Activated CD8-positive, alpha-beta T cell treated with anti-CD3 and anti-CD28 coated beads for 36 hours (primary cell): ENCODE data around the gene EMC9. TPM values are rescaled to one million over a fixed set of nuclear protein-coding genes. Genes with fewer than 3 reads are reported as not detected.

ENCODE experiments used
- ATAC-seq: fragments of 200-7000 bp; cut with Tn5 transposase; one replicate; pipeline ENCODE4 v1.10.0; 2021; ENCODE audit warnings: mild to moderate bottlenecking, moderate library complexity
- CTCF ChIA-PET: fragments of 350-600 bp; sonication (Branson Sonifier 250); formaldehyde crosslinking; loops from one replicate; lab custom pipeline; 2021; ENCODE audit warnings: antibody characterized with exemption; lab: Charles Lee
- POLR2A ChIA-PET: fragments of 350-600 bp; sonication (Branson Sonifier 250); formaldehyde crosslinking; loops from one replicate; lab custom pipeline; 2021; ENCODE audit warnings: antibody characterized with exemption; lab: Charles Lee
- DNase-seq: peaks from one replicate; pipeline ENCODE4 v3.0.0-alpha.2; 2020
- H3K27ac Mint-ChIP-seq: one replicate; pipeline ENCODE4 v1.8.0; 2021; ENCODE audit warnings: mild to moderate bottlenecking, mixed read lengths
- H3K27me3 Mint-ChIP-seq: one replicate; pipeline ENCODE4 v1.8.0; 2021; ENCODE audit warnings: mixed read lengths
- H3K36me3 Mint-ChIP-seq: one replicate; pipeline ENCODE4 v1.8.0; 2021; ENCODE audit warnings: low read depth, mixed read lengths
- H3K4me1 Mint-ChIP-seq: one replicate; pipeline ENCODE4 v1.8.0; 2021; ENCODE audit warnings: low read depth, mixed read lengths
- H3K4me3 Mint-ChIP-seq: one replicate; pipeline ENCODE4 v1.8.0; 2021; ENCODE audit warnings: mild to moderate bottlenecking, moderate library complexity, mixed read lengths
- H3K9me3 Mint-ChIP-seq: one replicate; pipeline ENCODE4 v1.8.0; 2021; ENCODE audit warnings: mixed read lengths
- intact Hi-C: fragments of 100-400 bp; cut with micrococcal nuclease; formaldehyde crosslinking; loops from one replicate; pipeline ENCODE4 v1.10.0; 2022
- total RNA-seq, 2 experiments: library from RNA; stranded (reverse); gene quantifications; one replicate each; pipeline ENCODE4 v1.2.3, GENCODE V29; 2021
- TF ChIP-seq, protein P1 (sequence below): fragments of 200-600 bp; IDR thresholded peaks from one replicate; pipeline ENCODE4 v1.8.0; 2022; ENCODE audit warnings: antibody characterized with exemption, mild to moderate bottlenecking

Gene EMC9
- total RNA-seq, 2 experiments from 2014 or later: 39.0 to 39.9 TPM

- peaks cover 65% of the 10 kb centered on the region for H3K36me3 Mint-ChIP-seq
- H3K27me3 Mint-ChIP-seq: no peaks in the 10 kb centered on the region
- POLR2A ChIA-PET: interaction anchor here (0.8 to 10.7 kb wide), 16 partner anchors 9 to 125 kb away, joined by 3 to 178 read pairs (median 5); partner anchors contain the start of genes CHMP4A, DCAF11, IPO4 and IRF9
- H3K4me1 Mint-ChIP-seq: peaks cover 60% of the 10 kb centered on the region
- peak; percentile 43 for DNase-seq
- peak overlapping the region; percentile 98 for H3K27ac Mint-ChIP-seq
- peak overlapping the region; percentile 89 for H3K4me3 Mint-ChIP-seq
- H3K9me3 Mint-ChIP-seq: no peaks in the 10 kb centered on the region
- TF ChIP-seq, protein P1, sequence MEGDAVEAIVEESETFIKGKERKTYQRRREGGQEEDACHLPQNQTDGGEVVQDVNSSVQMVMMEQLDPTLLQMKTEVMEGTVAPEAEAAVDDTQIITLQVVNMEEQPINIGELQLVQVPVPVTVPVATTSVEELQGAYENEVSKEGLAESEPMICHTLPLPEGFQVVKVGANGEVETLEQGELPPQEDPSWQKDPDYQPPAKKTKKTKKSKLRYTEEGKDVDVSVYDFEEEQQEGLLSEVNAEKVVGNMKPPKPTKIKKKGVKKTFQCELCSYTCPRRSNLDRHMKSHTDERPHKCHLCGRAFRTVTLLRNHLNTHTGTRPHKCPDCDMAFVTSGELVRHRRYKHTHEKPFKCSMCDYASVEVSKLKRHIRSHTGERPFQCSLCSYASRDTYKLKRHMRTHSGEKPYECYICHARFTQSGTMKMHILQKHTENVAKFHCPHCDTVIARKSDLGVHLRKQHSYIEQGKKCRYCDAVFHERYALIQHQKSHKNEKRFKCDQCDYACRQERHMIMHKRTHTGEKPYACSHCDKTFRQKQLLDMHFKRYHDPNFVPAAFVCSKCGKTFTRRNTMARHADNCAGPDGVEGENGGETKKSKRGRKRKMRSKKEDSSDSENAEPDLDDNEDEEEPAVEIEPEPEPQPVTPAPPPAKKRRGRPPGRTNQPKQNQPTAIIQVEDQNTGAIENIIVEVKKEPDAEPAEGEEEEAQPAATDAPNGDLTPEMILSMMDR: no peak
- intact Hi-C loops: no loop called here
- no peak for ATAC-seq
- CTCF ChIA-PET: interaction anchor here (0.9 to 8.0 kb wide), 13 partner anchors 9 to 162 kb away, joined by 3 to 91 read pairs (median 6); partner anchors contain the start of genes CIDEB, DCAF11, IRF9 and NRL
These were observed 4.5 kb upstream of the EMC9 start for GRCh38 chr14:24145690-24146452.

GRCh38 chr14:24145219-24145618 lies 3.8 kb upstream of the EMC9 start:
- peak overlapping the region; percentile 89 for H3K4me3 Mint-ChIP-seq
- H3K4me1 Mint-ChIP-seq: peaks cover 54% of the 10 kb centered on the region
- ChIA-PET POLR2A (interaction anchor here (1.0 to 10.7 kb wide), 12 partner anchors 8 to 69 kb away, joined by 3 to 178 read pairs (median 6); partner anchors contain the start of genes CHMP4A, DCAF11, IPO4 and IRF9), CTCF (interaction anchor here (1.2 to 8.0 kb wide), 9 partner anchors 9 to 163 kb away, joined by 3 to 91 read pairs (median 9); partner anchors contain the start of genes CIDEB, IRF9 and PSME1)
- no peaks in the 10 kb centered on the region for H3K27me3 Mint-ChIP-seq
- TF ChIP-seq, protein P1: no peak
- H3K9me3 Mint-ChIP-seq: no peaks in the 10 kb centered on the region
- peaks cover 65% of the 10 kb centered on the region for H3K36me3 Mint-ChIP-seq
- H3K27ac Mint-ChIP-seq: peak overlapping the region; percentile 98
- DNase-seq (no peak), ATAC-seq (no peak)
- intact Hi-C loops: no loop called here

DNA sequence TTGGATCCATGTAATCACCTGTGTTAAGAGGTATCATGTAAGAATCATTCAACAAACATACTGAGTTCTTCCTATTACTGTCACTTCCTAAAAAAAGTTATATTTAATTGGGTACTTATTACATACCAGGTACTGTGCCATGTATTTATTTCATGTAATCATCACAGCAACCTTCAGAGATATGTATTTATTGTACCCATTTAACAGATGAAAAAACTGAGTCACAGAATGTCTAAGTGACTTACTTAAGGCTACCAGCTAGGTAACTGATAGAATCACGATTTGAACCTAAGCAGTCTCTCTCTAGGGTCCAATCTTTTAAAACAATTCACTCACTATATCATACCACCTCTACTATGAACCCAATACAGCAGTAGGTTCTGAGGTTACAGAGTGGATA lies 3.1 kb upstream of the EMC9 start:
- peaks cover 54% of the 10 kb centered on the region for H3K4me1 Mint-ChIP-seq
- no peaks in the 10 kb centered on the region for H3K9me3 Mint-ChIP-seq
- ChIA-PET CTCF (interaction anchor here (1.3 to 8.0 kb wide), 4 partner anchors 16 to 164 kb away, joined by 3 to 91 read pairs (median 8); partner anchors contain the start of genes CIDEB and IRF9), POLR2A (interaction anchor here (0.9 to 10.7 kb wide), 5 partner anchors 9 to 45 kb away, joined by 3 to 178 read pairs (median 4); partner anchors contain the start of genes DCAF11, IRF9 and NRL)
- ATAC-seq (no peak), DNase-seq (no peak)
- H3K4me3 Mint-ChIP-seq: peak overlapping the region; percentile 89
- H3K27ac Mint-ChIP-seq: peak overlapping the region; percentile 67
- peaks cover 67% of the 10 kb centered on the region for H3K36me3 Mint-ChIP-seq
- no peaks in the 10 kb centered on the region for H3K27me3 Mint-ChIP-seq
- intact Hi-C loops: no loop called here
- TF ChIP-seq, protein P1: no peak

DNA sequence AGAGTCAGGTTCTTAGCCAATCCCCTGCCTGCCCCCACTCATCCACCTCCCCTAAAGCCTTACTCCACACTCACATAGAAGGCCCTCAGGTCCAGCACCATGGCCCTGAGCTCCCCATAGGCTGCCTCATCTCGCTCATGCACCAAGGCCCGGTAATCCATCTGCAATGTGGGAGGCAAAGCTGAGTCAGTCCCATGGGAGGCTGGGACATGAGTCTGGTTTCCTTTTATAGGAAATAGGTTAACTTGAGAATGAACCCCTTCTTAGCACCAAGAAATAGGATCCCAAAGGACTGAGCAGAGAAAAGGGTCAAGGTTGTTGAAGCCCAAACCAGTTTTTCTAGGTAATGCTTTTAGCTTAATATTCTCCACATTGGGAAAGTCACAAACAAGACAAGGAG lies 2.1 kb upstream of the EMC9 start:
- POLR2A ChIA-PET: interaction anchor here (0.8 to 10.7 kb wide), 7 partner anchors 10 to 70 kb away, joined by 3 to 178 read pairs (median 4); partner anchors contain the start of genes CHMP4A, DCAF11, IRF9 and NRL
- DNase-seq (no peak), ATAC-seq (no peak)
- H3K36me3 Mint-ChIP-seq: peaks cover 67% of the 10 kb centered on the region
- peaks cover 54% of the 10 kb centered on the region for H3K4me1 Mint-ChIP-seq
- no peaks in the 10 kb centered on the region for H3K27me3 Mint-ChIP-seq
- TF ChIP-seq, protein P1: no peak
- CTCF ChIA-PET: interaction anchor here (1.3 to 1.8 kb wide), 4 partner anchors 17 to 165 kb away, joined by 3 to 10 read pairs (median 6); partner anchors contain the start of genes CIDEB and IRF9
- H3K4me3 Mint-ChIP-seq: no peak overlapping the region
- H3K9me3 Mint-ChIP-seq: no peaks in the 10 kb centered on the region
- intact Hi-C loops: no loop called here
- peak overlapping the region; percentile 72 for H3K27ac Mint-ChIP-seq
